Stimulated activated CD4-positive, alpha-beta T cell treated with anti-CD3 and anti-CD28 coated beads, Interleukin-1b, Interleukin-23, amount 100 ng/mL, for 48 hours (primary cell): ENCODE data around the gene FAM193A.
"Not testable (repeated sequence)": the region's sequence is repeated elsewhere in the genome, so short reads cannot be mapped to it uniquely, and the experiment has no call there.

Source experiments
- DNase-seq: peaks from one replicate; pipeline ENCODE4 v3.0.0-alpha.2; 2020

The FAM193A gene

DNA sequence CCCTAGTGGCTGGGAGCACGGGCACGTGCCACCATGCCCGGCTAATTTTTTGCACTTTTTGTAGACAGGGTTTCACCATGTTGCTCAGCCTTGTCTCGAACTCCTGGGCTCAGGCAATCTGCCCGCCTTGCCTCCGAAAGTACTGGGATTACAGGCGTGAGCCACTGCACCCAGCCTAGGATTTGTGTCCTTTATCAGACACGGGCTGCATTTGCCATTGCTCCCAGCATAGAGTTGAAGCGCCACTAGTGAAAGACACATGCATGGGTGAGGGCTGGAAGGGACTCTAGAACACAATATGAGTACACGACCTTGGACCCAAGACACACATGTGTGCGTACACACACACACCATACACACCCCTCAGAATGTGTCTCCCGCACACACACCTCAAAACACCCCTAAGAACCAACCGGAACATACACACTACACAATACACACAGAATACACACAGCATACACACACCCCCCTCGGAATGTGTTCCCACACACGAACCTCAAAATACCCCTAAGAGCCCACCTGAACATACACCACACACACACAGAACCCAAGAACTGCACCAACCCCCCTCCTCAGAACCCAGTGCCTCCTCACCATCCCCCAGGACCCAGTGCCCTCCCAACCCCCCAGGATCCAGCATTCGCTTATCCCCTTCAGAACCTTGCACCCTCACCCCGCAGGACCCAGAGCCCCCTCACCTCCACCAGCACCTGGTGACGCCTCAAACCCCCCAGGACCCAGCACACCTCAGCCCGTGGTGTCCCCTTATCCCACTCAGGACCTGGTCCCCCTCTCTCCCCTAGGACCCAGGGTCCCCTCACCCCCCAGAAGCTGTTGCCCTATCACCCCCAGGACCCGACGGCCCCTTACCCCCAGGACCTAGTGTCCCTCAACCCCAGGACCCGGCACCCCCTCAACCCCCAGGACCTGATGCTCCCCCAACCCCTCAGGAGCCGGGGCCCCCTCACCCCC lies 218.7 kb downstream of the FAM193A start:
- no peak for DNase-seq

DNA sequence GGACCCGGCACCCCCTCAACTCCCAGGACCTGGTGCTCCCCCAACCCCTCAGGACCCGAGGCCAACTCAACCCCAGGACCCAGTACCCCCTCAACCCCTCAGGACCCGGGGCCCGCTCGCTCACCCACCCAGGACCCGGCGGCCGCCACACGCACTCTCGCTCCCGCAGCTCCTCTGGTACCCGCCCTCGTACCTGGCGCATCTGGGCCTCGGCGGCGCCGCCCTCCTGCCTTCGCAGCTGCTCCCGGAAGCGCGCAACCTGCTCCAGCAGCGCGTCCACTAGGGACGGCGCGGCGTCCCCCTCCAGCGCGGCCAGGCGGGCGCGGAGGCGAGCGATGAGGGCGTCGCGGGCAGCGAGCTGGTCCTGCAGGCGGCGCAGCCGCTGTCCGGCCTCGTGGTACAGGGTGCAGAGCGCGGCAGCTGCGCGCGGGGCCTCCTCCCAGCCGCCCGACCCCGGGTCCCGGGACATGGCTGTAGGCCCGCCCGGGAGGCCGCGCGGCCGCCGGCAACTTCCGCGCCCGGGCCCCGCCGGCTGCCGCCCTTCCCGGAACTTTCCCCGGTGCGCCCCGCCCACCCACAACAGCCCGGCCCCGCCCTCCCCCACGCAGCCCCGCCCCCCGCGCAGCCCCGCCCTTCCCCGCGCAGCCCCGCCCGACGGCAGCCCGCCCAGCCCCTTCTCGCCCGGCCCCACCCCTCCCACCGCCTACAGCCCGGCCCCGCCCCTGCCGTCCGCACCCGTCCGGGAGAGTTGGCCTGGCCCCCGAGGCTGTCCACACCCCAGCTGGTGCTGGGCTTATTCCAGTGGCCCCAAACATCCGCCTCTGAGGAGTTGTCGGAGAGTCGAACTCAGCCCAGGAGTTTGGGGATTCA lies 219.6 kb downstream of the FAM193A start, which contains the start of gene TNIP2:
TNIP2 (minus strand) TSS at position 516 of the 870 bp plus-strand sequence; CDS start at position 469, 47 bp downstream.
- peak; percentile 75 for DNase-seq

DNA sequence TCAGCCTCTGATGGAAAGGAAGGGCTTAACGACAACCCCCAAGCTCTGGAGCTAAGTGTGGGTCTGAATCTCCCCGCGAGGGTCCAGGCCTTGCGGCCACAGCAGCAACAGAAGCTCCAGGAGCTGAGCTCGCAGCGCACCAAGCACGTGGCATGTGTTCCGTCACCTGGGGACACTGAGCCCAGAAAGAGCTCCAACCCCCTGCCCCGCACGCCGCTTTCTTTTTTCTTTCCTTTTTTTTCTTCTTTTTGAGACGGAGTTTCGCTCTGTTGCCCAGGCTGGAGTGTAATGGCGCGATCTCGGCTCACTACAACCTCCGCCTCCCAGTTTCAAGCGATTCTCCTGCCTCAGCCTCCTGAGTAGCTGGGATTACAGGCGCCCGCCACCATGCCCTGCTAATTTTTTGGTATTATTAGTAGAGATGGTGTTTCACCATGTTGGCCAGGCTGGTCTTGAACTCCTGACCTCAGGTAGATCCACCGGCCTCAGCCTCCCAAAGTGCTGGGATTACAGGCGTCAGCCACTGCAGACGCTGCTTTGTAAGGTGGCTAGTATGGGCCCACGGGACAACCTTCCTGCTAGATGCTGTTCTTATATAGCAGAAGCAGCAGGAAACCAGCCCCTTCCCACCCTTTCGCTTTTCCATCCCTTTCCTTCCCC lies 220.4 kb downstream of the FAM193A start:
- no peak for DNase-seq

DNA sequence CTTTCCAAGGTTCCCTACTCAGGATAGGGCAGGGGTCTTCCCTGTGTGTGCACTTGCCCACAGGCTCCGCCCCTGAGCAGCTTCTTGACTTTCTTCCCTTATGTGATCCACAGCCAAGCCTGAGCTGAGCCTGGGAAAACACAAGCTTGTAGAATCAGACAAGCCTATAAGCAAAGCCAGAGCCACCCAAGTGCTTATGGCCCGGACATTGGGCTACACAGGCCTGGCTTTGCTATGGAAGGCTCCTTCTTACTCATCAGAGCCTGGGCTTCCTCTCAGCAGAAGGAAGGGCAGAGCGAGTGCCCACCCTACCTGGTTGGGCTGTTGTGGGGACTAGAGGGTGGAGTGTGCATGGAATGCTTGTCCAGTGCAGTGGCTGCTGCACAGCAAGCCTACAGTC lies 221.0 kb downstream of the FAM193A start:
- DNase-seq = no peak

DNA sequence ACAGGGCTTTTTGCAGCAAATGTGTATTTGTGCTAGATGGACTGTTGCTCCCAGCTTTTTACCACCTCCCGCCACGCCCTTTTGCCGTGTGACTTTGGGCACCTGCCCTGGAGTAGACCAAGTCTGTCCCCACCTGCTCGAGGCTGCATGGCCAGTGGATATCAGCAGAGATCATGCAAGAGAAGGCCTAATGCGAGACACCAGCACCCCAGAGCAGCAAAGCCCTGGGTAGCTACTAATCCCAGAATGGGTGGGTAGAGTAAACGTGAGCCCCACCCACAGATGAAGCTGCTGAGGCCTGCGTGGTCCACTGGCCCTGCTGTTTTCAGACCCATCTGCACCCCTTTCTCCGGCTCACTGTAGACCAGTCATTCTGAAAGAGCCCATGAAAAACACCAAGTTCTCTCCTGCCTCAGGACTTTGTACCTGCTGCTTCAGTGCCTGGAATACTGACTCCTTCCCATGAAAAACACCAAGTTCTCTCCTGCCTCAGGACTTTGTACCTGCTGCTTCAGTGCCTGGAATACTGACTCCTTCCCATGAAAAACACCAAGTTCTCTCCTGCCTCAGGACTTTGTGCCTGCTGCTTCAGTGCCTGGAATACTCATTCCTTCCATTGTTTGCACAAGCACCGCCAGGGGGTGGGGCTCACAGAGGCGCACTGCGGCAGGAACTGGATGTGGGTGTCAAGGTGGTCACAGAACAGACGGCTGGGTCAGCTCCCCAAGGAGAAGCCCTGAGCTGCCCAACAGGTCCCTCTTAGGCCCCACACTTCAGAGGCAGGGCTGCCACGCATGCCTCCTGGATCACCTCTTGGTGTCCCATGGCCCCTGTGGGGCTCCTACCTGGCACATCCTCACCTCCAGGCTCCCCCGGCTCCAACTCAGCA lies 224.8 kb downstream of the FAM193A start:
- DNase-seq = no peak

DNA sequence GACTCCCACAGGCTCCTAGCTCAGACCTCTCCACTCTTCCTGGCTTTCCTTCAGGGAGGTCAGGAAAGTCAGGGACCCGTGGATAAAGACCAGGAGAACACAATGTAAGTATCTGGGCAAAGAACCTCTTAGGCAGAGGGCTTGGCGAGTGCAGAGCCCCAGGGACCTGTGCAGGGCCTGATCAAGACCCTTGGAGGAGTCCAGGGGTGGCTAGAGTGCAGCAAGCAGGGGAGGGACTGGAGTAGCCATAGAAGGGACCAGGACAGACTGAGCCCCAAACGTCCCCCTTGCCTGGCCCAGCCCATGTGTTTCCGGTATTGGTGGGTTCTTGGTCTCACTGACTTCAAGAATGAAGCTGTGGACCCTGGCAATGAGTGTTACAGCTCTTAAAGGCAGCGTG lies 225.6 kb downstream of the FAM193A start:
- DNase-seq = no peak

DNA sequence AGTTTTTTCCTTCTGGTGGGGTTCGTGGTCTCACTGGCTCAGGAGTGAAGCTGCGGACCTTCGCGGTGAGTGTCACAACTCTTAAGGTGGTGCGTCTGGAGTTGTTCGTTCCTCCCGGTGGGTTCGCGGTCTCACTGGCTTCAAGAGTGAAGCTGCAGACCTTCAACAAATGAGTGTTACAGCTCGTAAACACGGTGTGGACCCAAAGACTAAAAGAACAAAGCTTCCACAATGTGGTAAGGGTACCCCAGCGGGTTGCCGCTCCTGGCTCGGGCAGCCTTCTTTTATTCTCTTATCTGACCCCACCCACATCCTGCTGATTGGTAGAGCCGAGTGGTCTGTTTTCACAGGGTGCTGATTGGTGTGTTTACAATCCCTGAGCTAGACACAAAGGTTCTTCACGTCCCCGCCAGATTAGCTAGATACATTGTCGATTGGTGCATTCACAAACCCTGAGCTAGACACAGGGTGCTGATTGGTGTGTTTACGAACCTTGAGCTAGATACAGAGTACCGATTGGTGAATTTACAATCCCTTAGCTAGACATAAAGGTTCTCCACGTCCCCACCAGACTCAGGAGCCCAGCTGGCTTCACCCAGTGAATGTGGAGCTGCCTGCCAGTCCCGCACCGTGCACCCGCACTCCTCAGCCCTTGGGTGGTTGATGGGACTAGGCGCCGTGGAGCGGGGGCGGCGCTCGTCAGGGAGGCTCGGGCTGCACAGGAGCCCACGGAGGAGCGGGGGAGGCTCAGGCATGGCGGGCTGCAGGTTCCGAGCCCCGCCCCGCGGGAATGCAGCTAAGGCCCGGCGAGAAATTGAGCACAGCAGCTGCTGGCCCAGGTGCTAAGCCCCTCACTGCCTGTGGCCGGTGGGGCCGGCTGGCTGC lies 226.3 kb downstream of the FAM193A start:
- not testable (repeated sequence) for DNase-seq

DNA sequence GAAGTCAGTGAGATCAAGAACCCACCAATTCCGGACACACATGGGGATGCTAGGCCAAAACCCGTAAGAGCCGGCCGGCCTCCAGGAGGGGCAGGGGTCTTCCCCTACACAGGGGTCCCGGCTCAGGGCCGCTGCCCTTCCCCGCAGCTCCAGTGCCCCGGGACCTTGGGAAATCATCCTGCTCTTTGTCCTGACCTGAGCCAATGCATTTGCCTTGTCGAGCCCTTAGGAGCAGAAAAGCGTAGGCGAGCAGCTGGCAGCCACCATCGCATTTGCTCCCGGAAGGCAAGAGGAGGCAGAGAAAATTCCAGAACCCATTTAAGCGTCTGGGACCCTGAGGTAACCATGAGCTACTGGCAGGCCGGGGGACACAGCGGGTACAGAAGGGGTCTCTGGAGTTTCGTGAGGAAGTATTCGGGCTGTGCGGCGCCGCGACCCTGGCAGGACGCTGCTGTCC lies 227.1 kb downstream of the FAM193A start:
- DNase-seq = no peak

DNA sequence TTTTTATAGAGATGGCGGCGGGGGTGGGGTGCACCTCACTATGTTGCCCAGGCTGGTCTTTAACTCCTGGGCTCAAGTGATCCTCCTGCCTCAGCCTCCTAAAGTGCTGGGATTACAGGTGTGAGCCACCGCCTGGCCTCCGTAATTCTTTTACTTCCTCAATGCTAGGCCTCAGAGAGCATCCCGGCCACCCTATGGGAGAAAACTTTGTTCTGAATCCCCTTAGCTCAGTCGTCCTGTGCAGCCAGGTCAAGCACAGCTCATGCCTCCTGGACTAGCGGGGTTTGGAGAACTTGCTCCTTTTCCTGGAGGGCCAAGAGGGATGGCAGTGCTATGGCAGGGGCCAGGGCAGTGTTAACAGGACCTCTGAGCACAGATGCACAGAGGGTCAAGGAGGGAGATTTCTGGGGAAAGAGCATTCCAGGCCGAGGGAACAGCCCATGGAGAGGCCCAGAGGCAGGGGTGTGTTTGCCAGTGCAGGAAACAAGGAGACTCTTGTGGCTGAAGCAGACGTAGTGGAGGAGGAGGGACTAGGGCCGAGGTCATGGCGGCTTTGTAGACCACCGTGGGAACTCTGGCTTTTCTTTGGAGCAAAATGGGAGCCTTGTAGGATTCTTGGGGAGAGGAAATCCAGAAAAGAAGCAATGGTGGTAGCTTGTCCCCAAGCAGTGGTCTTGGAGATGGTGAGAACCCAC lies 229.5 kb downstream of the FAM193A start:
- DNase-seq = no peak

DNA sequence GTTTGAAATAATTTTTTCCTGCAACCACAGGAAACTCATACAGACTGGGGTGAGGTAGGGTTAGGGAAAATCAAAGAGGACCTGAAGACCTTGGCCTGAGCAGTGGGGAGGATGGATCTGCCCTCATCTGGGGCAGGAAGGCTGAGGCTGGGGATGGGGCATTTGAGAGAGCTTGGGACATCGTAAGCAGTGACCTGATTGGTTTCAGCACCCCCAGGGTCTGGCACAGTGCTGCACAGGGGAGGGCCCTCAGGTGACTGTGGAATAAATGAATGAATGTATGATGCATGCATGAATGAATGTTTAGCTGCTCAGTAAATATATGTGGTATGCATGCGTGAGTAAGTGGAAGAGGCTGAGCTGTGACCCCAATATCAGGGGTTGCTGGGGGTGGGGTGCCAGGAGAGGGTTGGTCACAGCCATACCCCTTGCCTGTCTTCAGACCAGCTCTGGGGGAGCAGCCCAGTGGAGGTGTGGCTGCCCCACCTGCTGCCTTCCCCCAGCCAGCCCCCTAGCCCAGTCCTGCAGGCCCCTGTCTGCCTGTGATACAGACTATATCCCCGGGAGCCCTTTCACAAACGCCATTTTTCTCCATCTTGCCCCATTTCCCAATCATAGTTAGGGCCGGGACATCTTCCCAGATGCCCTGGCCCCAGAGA lies 230.7 kb downstream of the FAM193A start:
- no peak for DNase-seq

DNA sequence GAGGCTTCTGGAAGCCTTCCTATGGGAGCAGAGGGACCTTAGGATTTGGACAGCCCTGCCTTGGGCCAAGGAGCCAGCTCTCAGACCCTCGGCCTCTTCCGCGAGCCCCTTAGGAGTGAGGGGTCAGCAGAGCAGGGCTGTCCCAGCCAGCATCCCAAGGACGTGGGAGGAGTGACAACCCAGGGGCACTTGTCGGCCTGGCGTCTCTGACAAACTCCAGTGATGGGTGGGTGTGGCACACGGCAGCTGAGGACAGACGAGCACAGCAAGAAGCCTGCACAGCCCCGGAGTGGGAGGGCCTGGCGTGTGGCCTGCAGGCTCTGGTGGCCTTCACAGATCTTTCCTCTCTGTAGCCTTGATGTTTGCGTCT lies 231.2 kb downstream of the FAM193A start:
- no peak for DNase-seq

DNA sequence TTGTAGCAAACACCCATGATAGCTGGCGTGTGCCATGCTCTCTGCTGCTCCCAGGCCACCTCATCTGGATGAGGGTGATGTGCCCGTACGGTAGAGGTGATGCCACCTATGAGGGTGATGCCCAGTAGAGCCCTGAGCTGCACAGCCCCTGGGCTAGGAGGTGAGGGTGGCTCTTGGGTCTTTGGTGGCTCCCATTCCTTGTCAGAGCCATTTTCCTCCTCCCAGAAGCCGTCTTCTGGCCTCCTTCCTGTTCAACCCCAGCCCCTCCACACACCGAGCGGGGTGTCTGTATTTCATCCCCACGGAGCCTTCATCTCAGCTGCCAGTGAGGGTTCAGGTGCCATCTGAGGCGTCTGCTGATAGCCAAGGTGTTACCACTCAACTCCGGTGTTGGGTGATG lies 231.7 kb downstream of the FAM193A start:
- DNase-seq = no peak

DNA sequence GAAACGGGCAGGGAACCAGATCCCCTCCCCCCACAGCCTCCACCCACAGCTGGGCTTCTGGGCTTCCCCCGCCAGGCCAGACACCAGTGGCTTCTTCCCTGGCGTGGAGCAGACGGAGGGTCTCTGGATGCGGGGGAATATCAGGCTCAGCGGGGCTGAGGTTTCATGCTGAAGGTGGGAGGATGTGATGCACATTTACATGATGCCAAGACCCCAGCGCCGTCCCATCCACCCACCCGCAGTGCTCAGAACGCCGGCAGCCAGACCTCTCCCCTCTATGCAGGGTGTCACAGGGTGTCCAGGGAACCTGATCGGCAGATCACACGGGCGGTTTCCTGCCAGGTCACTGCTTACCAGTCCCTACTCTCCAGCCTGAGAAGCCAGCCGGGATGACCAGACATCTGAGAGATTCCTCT lies 232.5 kb downstream of the FAM193A start:
- DNase-seq = no peak

DNA sequence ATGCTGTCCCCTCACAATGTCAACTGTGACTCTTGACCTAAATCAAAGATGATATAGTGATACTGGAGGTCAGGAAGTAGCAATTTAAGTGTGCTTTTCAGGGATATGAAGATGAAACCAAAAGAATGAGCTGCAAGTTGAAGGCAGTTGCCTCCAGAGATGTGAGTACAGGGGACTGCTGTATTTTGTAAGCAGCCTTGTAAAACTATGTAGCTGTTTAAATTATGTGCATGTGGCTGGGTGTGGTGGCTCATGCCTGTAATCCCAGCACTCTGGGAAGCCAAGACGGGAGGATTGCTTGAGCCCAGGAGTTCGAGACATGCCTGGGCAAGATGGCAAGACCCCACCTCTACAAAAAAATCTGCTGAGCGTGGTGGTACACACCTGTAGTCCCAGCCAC lies 234.8 kb downstream of the FAM193A start:
- no peak for DNase-seq

DNA sequence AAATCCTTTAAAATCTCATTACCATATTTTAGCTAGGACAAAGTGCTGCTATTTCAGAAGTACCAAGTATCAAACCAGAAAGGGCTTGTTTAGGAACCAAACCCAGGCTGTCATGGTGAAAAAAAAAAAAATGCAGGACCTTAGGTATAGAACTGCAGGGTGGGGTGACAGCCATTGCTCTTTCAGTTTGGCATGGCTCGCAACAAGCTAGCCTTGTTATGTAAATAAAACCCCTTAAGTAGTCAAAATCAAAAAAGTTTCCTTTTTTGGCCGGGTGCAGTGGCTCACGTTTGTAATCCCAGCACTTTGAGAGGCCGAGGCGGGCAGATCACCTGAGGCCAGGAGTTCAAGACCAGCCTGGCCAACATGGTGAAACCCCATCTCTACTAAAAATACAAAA lies 244.2 kb downstream of the FAM193A start:
- not testable (repeated sequence) for DNase-seq

DNA sequence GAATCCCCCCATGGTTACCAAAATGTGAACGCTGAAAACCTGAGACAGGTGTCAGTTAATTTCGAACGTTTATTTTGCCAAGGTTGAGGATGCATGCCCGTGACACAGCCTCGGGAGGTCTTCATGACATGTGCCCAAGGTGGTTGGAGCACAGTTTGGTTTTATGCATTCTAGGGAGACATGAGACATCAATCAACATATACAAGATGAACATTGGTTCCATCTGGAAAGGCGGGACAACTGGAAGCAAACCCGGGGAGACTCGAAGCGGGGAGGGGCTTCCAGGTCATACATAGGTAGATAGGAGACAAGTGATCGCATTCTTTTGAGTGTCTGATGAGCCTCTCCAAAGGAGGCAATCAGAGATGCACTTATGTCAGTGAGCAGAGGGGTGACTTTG lies 245.5 kb downstream of the FAM193A start:
- DNase-seq = no peak
